NCI-H128 (cell line): ENCODE results near the gene CMSS1.
"Not testable (repeated sequence)": the region's sequence is repeated elsewhere in the genome, so short reads cannot be mapped to it uniquely, and the experiment has no call there.

Experiments
- DNase-seq: peaks from one replicate; lab custom pipeline; 2025; ENCODE audit not compliant: unreplicated experiment; lab: John Stamatoyannopoulos, UW

The CMSS1 gene

GRCh38 chr3:100209169-100209568, 391.5 kb downstream of the CMSS1 start:
- DNase-seq = no peak

DNA sequence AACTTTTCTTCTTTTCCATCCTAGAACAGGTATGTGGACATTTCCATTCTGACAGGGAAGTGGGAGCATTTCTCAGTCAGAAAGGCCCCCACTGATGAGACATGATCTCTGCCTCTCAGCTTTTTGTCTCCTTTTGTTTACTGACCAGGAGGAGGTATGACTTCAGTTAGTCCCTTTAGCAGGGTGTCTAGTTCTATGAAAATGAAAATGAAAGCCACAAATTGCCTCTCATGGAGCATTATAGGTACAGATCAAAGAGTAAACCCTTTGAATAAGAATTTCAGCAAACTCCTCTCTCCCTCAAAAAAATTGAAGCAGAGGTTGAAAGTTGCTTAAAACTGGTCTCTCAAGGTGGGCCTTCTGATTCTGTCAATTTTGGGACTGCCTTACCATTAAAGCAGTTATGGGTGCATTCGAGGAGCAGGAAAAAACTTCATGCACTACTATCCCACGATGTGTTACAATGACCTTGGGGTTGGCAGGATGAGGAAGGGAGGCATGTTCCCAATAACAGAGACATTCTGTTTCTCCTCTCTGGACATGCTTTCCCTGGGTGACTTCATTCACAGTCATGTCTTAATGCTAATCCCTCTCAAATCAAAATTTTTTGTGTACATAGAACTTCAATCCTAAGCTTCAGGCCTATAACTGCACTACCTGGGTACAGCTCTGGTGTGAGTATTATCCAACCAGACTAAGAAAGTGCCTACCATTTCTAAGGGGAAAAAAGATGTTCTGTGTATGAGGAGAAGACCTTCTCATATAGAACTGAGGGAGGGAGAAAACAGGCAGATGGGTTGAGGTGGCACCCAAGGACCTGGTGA, 392.5 kb downstream of the CMSS1 start:
- no peak for DNase-seq

GRCh38 chr3:100210772-100211135, 393.1 kb downstream of the CMSS1 start:
- DNase-seq = no peak

DNA sequence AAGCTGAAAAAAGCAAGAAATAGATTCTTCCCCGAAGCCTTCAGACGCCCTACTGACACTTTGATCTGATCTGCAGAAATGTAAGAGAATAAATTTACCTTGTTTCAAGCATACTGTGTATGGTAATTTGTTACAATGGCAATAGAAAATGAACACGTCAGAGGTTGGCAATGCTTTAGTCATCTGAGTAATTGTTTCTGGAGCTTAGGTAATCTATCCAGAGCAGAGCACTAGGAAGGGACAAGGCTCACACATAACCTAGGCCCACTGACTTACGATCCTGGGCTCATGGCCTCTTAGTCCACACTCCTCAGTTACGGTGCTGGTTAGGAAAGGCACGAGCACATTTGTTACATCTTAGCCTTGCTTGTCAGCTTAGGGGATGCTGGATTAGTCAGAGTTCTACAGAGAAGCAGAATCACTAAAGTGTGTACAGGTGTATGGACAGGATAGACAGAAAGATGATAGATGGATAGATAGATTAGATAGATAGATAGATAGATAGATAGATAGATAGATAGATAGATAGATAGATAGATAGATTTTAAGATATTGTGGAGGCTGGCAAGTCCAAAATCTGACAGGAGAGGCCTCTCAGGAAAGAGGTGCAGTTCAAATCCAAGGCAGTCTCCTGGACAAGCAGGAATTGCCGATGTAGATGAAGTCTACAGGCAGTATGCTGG, 396.4 kb downstream of the CMSS1 start:
- no peak for DNase-seq

DNA sequence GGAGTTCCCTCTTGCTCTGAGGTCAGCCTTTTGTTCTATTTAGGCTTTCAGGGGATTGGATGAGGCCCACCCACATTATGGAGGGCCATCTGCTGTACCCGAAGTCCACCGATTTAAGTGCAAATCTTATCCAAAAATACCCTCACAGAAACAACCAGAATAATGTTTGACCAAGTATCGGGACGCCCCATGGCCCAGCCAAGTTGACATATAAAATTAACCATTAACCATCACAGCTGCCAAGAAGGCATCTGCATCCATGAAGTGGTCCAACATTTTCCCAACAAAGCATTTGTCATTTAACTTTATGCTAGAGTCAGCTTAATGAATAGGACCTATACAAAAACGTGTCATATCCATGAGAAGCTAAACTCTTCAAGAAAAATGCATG, 396.9 kb downstream of the CMSS1 start:
- DNase-seq = no peak

GRCh38 chr3:100216713-100217112, 399.1 kb downstream of the CMSS1 start:
- no peak for DNase-seq

GRCh38 chr3:100221159-100221558, 403.5 kb downstream of the CMSS1 start:
- DNase-seq = no peak

DNA sequence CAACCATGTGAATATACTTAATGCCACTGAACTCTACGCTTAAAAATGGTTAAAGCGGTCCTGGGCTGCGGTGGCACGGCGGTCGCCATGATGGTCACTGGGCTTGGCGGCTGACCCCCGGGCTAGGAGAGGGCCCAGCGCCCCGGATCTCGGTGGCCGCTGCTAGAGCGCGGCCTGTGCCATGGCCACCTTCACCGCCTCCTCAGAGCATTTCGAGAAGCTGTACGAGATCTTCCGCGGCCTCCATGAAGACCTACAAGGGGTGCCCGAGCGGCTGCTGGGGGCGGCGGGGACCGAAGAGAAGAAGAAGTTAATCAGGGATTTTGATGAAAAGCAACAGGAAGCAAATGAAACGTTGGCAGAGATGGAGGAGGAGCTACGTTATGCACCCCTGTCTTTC, 407.5 kb downstream of the CMSS1 start:
- no peak for DNase-seq

GRCh38 chr3:100225883-100226282, 408.2 kb downstream of the CMSS1 start:
- no peak for DNase-seq

DNA sequence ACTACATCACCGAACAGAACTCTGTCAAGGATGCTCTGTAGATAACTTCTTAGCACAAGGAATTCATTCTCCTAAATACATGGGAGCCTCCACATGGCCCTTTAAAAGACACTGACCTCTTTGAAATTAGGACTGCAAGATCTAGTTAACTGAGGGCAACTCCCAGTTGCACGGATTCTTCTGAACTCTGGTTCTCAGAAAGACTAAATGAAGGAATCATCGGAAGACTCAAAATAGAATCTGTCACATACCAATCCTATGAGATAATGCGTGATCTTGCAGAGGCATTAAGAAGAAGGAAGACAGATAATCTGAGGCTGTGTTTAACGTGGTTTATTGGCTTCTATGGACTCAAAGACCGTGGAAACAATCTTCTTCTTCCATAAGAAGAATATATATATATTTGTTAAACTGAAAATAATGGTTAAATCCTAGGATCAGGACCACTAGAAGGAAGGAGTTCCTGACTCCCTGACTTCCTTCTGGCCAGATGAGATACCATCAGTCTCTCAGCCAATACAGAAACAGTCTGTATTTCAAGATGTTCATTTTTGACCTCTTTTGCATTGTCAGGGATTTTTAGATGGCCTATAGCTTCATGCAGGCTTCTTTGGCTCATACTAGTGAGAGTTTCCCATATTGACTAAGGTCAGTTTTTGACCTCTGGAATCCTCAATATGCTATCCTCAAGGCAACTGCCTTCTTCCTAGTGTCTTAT, 409.2 kb downstream of the CMSS1 start:
- DNase-seq = no peak

GRCh38 chr3:100227511-100227921, 409.9 kb downstream of the CMSS1 start:
- no peak for DNase-seq

DNA sequence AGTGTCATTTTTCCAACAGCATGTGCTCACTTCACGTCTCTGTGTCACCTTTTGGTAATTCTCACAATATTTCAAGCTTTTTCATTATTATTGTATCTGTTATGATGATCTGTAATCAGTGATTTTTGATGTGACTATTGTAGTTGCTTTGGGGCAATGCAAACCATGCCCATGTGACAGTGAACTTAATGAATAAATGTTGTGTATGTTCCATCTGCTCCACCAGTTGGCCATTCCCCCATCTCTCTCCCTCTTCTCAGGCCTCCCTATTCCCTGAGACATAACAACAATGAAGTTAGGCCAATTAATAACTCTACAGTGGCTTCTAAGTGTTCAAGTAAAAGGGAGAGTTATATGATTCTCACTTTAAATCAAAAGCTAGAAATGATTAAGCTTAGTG, 410.6 kb downstream of the CMSS1 start:
- DNase-seq = no peak

DNA sequence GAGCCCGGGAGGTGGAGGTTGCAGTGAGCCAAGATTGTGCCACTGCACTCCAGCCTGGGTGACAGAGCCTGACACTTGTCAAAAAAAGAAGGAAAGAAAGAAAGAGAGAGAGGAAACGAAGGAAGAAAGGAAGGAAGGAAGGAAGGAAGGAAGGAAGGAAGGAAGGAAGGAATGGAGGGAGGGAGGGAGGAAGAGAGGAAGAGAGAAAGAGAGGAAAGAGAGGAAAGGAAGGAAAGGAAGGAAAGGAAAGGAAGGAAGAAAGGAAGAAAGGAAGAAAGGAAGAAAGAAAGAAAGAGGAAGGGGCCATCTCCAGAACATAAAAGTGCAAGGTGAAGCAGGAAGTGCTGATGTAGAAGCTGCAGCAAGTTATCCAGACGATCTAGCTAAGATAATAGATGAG, 411.5 kb downstream of the CMSS1 start:
- not testable (repeated sequence) for DNase-seq

GRCh38 chr3:100230710-100231109, 413.0 kb downstream of the CMSS1 start:
- DNase-seq = no peak
